Endodermal cell (in vitro differentiated cells): ENCODE measurements around the gene SCFD2. TPM values are rescaled to one million over a fixed set of nuclear protein-coding genes. Genes with fewer than 3 reads are reported as not detected.
"Not testable (repeated sequence)": the region's sequence is repeated elsewhere in the genome, so short reads cannot be mapped to it uniquely, and the experiment has no call there.

Source experiments
- DNase-seq: peaks from one replicate; pipeline ENCODE4 v3.0.0-alpha.2; 2017
- H3K27ac ChIP-seq: 2 replicates; pipeline ENCODE4 v1.5.1; 2013; ENCODE audit warnings: mild to moderate bottlenecking, low read depth, low read length, moderate library complexity
- H3K27me3 ChIP-seq: 2 replicates; pipeline ENCODE4 v1.6.1; 2013; ENCODE audit warnings: mild to moderate bottlenecking, low read length, moderate library complexity; ENCODE audit not compliant: insufficient read depth, control insufficient read depth, poor library complexity, severe bottlenecking
- H3K36me3 ChIP-seq: 2 replicates; pipeline ENCODE4 v1.7.0; 2013; ENCODE audit warnings: mild to moderate bottlenecking, low read length, moderate library complexity; ENCODE audit not compliant: control insufficient read depth, insufficient read depth
- H3K4me1 ChIP-seq: one replicate; pipeline ENCODE4 v1.7.0; 2013; ENCODE audit warnings: low read length; ENCODE audit not compliant: control insufficient read depth, insufficient read depth
- H3K4me3 ChIP-seq: 2 replicates; pipeline ENCODE4 v1.5.1; 2013; ENCODE audit warnings: mild to moderate bottlenecking, low read length, moderate library complexity
- H3K9ac ChIP-seq: 2 replicates; pipeline ENCODE4 v1.6.1; 2013; ENCODE audit warnings: mild to moderate bottlenecking, low read length, moderate library complexity; ENCODE audit not compliant: poor library complexity, severe bottlenecking; ENCODE audit errors: extremely low read depth
- H3K9me3 ChIP-seq: 2 replicates; pipeline ENCODE4 v1.6.1; 2013; ENCODE audit warnings: mild to moderate bottlenecking, low read length, moderate library complexity; ENCODE audit not compliant: control insufficient read depth
- H3K27ac Mint-ChIP-seq: 2 replicates; pipeline ENCODE4 v1.8.0; 2020; ENCODE audit warnings: mixed read lengths
- H3K27me3 Mint-ChIP-seq: 2 replicates; pipeline ENCODE4 v1.8.0; 2021; ENCODE audit warnings: mild to moderate bottlenecking, mixed read lengths; ENCODE audit not compliant: insufficient read depth
- H3K36me3 Mint-ChIP-seq: 2 replicates; pipeline ENCODE4 v1.8.0; 2020; ENCODE audit warnings: low read depth, mixed read lengths
- H3K4me1 Mint-ChIP-seq: 2 replicates; pipeline ENCODE4 v1.8.0; 2020; ENCODE audit warnings: mixed read lengths
- H3K4me3 Mint-ChIP-seq: 2 replicates; pipeline ENCODE4 v1.8.0; 2020; ENCODE audit warnings: mild to moderate bottlenecking, moderate library complexity, mixed read lengths
- H3K9me3 Mint-ChIP-seq: 2 replicates; pipeline ENCODE4 v1.8.0; 2020; ENCODE audit warnings: mild to moderate bottlenecking, mixed read lengths
- WGBS, 2 experiments: methylation state at CpG; one replicate each; pipeline versions ENCODE4 v1.1.5 to v1.1.7; 2013; ENCODE audit warnings: missing lambda C conversion rate in 2 of 2, mixed read lengths in 1 of 2; ENCODE audit not compliant: insufficient coverage in 1 of 2, insufficient read length in 1 of 2; 5-methylcytosine and 5-hydroxymethylcytosine counted together
- total RNA-seq, 2 donors: library from RNA; stranded (reverse); fragmentation: NEBNext Ultra II Directional in 1 of 2; extraction: Animal tissue kit (Norgen Biotek cat#: 25700) in 1 of 2; gene quantifications; 2 replicates in 1 of 2; 3 replicates in 1 of 2; pipeline ENCODE4 v1.2.1, GENCODE V29; 2021
- TF ChIP-seq, protein P1 (sequence below): fragments of 200-600 bp; sonication (generic); conservative IDR thresholded peaks from 2 replicates; pipeline ENCODE4 v1.5.0; 2021; ENCODE audit warnings: antibody characterized with exemption, mild to moderate bottlenecking

Gene SCFD2
- total RNA-seq, 2 donors from 2014 or later = 5.7 to 6.5 TPM

DNA sequence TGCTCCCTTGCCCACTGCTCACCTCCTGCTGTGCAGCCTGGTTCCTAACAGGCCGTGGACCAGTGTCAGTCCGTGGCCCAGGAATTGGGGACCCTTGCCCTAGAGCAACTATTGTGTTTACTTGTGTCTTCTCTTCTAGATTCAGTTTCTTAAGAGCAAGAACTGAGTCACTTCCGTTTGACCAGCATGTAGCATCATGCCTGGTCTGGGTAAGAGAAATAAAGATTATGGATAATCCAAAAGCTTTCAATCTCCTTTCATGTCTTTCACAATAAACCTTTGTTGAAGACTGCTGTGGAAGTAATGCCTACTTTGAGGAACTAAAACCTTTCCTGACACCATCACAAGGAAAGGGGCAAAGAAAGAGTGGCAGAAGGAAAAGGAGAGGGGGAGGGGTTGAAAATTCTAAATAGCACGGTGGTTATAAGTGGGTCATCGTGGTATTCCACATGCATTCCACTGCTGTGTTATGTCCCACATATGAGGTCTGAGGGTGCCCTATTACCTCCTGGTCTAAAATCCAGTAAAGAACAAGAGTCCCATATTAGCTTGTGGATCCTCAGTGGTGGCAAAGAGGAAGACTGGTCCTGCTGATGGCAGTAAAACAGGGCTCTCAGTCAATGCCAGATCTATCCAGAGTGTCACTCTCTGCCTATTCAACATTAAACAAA is 370.4 kb downstream of the SCFD2 start:
- no peak overlapping the region for H3K27ac Mint-ChIP-seq
- H3K9me3 ChIP-seq = peaks cover 23% of the 10 kb centered on the region
- H3K9me3 Mint-ChIP-seq = peaks cover 28% of the 10 kb centered on the region
- TF ChIP-seq, protein P1, sequence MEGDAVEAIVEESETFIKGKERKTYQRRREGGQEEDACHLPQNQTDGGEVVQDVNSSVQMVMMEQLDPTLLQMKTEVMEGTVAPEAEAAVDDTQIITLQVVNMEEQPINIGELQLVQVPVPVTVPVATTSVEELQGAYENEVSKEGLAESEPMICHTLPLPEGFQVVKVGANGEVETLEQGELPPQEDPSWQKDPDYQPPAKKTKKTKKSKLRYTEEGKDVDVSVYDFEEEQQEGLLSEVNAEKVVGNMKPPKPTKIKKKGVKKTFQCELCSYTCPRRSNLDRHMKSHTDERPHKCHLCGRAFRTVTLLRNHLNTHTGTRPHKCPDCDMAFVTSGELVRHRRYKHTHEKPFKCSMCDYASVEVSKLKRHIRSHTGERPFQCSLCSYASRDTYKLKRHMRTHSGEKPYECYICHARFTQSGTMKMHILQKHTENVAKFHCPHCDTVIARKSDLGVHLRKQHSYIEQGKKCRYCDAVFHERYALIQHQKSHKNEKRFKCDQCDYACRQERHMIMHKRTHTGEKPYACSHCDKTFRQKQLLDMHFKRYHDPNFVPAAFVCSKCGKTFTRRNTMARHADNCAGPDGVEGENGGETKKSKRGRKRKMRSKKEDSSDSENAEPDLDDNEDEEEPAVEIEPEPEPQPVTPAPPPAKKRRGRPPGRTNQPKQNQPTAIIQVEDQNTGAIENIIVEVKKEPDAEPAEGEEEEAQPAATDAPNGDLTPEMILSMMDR = no peak
- no peaks in the 10 kb centered on the region for H3K36me3 ChIP-seq
- 97 to 100% methylated on average over 3 to 5 of the region's 5 CpGs for WGBS, 2 experiments
- no peaks in the 10 kb centered on the region for H3K27me3 Mint-ChIP-seq
- no peak overlapping the region for H3K4me3 Mint-ChIP-seq
- H3K36me3 Mint-ChIP-seq = no peaks in the 10 kb centered on the region
- H3K4me1 Mint-ChIP-seq = no peaks in the 10 kb centered on the region
- no peak overlapping the region for H3K27ac ChIP-seq
- peaks cover 5% of the 10 kb centered on the region for H3K4me1 ChIP-seq
- no peak overlapping the region for H3K9ac ChIP-seq
- no peak overlapping the region for H3K4me3 ChIP-seq
- H3K27me3 ChIP-seq = no peaks in the 10 kb centered on the region
- no peak for DNase-seq

DNA sequence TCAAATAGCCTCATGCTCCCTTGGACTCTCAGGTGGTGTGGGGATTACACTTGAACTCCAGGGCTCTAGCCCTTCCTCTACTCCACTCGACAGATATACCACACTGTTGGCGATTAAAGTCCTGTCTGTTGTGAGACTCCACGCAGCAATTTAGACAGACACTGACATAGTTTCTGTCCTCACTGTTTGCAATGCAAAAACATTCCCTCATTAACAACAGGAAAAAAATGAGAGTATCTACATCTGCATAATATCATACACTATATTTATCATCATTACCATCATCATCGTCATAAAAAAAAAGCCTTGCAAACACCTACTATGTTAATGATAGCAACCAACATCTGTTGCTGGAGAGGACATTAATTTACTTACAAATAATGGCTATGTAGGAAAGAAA is 371.3 kb downstream of the SCFD2 start:
- 96 to 100% methylated on average over 3 to 4 of the region's 4 CpGs for WGBS, 2 experiments
- Mint-ChIP-seq H3K4me1 (no peaks in the 10 kb centered on the region), H3K27me3 (no peaks in the 10 kb centered on the region), H3K4me3 (no peak overlapping the region), H3K36me3 (no peaks in the 10 kb centered on the region), H3K27ac (no peak overlapping the region), H3K9me3 (peaks cover 30% of the 10 kb centered on the region)
- Histone ChIP-seq H3K4me3 (no peak overlapping the region), H3K9me3 (peaks cover 23% of the 10 kb centered on the region), H3K9ac (no peak overlapping the region), H3K4me1 (peaks cover 5% of the 10 kb centered on the region), H3K36me3 (no peaks in the 10 kb centered on the region), H3K27me3 (no peaks in the 10 kb centered on the region), H3K27ac (no peak overlapping the region)
- no peak for DNase-seq
- TF ChIP-seq, protein P1 = no peak

DNA sequence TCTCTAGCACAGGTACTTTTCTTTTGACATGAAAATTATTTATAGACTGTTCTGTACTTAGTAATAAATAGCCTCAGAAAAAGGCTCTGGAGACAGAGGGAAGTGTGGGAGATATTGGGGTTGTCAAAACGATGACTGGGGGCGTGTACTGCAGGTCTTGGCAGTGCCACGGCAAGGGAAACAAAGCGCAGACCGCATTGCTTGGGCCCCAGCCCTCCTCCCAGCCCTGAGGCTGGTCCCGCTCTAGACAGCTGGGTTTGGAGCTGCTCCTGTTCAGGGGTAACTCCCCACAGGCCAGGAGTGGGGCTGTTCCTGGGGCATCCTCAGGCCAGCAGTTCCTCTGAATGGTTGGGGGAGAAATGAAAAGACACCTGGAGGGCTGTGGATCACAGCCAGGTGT is 372.1 kb downstream of the SCFD2 start:
- Histone ChIP-seq H3K9me3 (peaks cover 23% of the 10 kb centered on the region), H3K36me3 (no peaks in the 10 kb centered on the region), H3K27me3 (no peaks in the 10 kb centered on the region), H3K4me1 (peaks cover 5% of the 10 kb centered on the region), H3K27ac (no peak overlapping the region), H3K9ac (no peak overlapping the region), H3K4me3 (no peak overlapping the region)
- Mint-ChIP-seq H3K4me1 (no peaks in the 10 kb centered on the region), H3K27me3 (no peaks in the 10 kb centered on the region), H3K36me3 (no peaks in the 10 kb centered on the region), H3K27ac (no peak overlapping the region), H3K4me3 (no peak overlapping the region), H3K9me3 (peaks cover 30% of the 10 kb centered on the region)
- DNase-seq = no peak
- TF ChIP-seq, protein P1 = no peak
- 97% methylated on average over 6 of the region's 6 CpGs; no CpG with 5 or more reads in 1 of the 2 experiments for WGBS, 2 experiments

DNA sequence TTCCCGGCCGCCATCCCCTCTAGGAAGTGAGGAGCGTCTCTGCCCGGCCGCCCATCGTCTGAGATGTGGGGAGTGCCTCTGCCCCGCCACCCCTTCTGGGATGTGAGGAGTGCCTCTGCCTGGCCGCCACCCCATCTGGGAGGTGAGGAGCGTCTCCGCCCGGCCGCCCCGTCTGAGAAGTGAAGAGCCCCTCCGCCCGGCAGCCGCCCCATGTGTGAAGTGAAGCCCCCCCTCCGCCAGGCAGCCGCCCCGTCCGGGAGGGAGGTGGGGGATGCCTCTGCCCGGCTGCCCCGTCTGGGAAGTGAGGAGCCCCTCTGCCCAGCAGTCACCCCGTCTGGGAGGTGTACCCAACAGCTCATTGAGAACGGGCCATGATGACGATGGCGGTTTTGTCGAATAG is 373.3 kb downstream of the SCFD2 start:
- H3K27me3 ChIP-seq, H3K27ac Mint-ChIP-seq, H3K36me3 ChIP-seq, H3K4me3 ChIP-seq, H3K4me1 Mint-ChIP-seq, H3K4me3 Mint-ChIP-seq, H3K9ac ChIP-seq, H3K4me1 ChIP-seq, H3K27me3 Mint-ChIP-seq, H3K36me3 Mint-ChIP-seq, DNase-seq, H3K27ac ChIP-seq: not testable (repeated sequence)
- peaks cover 23% of the 10 kb centered on the region for H3K9me3 ChIP-seq
- WGBS, 2 experiments = 92 to 94% methylated on average over 12 to 23 of the region's 27 CpGs
- peaks cover 30% of the 10 kb centered on the region for H3K9me3 Mint-ChIP-seq
